ENCODE measurements around the gene MRPL12. TPM values are rescaled to one million over a fixed set of nuclear protein-coding genes. Genes with fewer than 3 reads are reported as not detected.

MRPL12 gene
- total and polyA plus RNA-seq, 2 donors (not counting 1 experiment from before 2014, with no cell fraction given) = 23.8 to 25.6 TPM

DNA sequence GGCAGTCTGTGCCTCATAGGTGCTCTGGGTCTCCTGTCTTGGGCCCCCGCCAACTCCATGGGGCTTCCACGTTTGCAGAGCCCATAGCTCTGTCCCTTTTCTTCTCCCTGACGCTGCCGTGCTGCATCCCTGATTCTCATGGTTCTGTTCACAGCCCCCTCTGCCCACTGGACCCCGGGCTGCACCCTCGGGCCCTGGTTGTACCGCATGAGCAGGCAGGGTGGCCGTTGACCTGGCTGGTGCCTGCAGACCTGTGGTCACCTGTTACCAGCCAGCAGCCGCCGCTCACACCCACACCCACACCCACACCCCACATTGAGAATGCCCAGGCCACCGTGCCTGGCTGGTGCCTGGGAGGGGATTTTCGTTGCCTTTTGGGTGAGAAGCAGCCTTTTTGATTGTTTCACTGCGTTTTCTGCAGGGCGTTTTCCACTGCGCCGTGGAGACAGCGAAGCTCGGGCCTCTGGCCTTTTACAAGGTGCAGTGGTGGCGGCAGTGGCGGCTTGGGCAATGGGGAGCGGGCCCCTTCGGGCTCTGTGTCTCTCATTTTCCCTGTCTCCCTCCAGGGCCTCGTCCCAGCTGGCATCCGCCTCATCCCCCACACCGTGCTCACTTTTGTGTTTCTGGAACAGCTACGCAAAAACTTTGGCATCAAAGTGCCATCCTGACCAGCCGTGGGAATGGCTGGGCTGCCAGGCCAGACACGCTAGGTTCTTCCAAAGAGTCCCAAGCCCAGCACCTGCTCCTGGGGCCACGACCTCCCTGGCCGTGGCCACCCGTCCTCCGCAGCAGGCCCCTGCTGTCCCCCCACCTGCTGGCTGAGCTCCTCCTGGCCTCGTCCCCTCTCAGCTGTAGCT lies 16.5 kb downstream of the MRPL12 start:
- no peak overlapping the region for H3K4me3 ChIP-seq (ENCODE audit: control extremely low read depth in 1 of 5, extremely low read depth in 1 of 5, insufficient read depth in 1 of 5, low read depth in 2 of 5, low read length in 4 of 5)
- no peak overlapping the region for H3K27ac Mint-ChIP-seq
- H4K20me1 ChIP-seq (ENCODE audit: control insufficient read depth, insufficient read depth, low read length, poor library complexity, severe bottlenecking) = no peaks in the 10 kb centered on the region
- no peaks in the 10 kb centered on the region for H3K36me3 ChIP-seq (replicated peaks in 1 of 2; ENCODE audit: control extremely low read depth in 1 of 2, control insufficient read depth in 1 of 2, extremely low read depth in 1 of 2, insufficient read depth in 2 of 2, low read length in 1 of 2)
- DNase-seq (no peak), ATAC-seq (ENCODE audit: low read depth) (no peak)
- no peaks in the 10 kb centered on the region for H3K9me3 ChIP-seq (ENCODE audit: control extremely low read depth in 1 of 3, control insufficient read depth in 2 of 3, insufficient read depth in 1 of 3, low read length in 2 of 3)
- no peaks in the 10 kb centered on the region for H3K79me2 ChIP-seq (ENCODE audit: control insufficient read depth, insufficient read depth, low read length)
- TF ChIP-seq EZH2 (IDR thresholded peaks at IDR 0.05; ENCODE audit: borderline replicate concordance, insufficient read depth, low read depth, low read length, poor library complexity, severe bottlenecking) = no peak
- TF ChIP-seq, protein P1, sequence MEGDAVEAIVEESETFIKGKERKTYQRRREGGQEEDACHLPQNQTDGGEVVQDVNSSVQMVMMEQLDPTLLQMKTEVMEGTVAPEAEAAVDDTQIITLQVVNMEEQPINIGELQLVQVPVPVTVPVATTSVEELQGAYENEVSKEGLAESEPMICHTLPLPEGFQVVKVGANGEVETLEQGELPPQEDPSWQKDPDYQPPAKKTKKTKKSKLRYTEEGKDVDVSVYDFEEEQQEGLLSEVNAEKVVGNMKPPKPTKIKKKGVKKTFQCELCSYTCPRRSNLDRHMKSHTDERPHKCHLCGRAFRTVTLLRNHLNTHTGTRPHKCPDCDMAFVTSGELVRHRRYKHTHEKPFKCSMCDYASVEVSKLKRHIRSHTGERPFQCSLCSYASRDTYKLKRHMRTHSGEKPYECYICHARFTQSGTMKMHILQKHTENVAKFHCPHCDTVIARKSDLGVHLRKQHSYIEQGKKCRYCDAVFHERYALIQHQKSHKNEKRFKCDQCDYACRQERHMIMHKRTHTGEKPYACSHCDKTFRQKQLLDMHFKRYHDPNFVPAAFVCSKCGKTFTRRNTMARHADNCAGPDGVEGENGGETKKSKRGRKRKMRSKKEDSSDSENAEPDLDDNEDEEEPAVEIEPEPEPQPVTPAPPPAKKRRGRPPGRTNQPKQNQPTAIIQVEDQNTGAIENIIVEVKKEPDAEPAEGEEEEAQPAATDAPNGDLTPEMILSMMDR (IDR thresholded peaks at IDR 0.05) = no peak
- H3K4me3 Mint-ChIP-seq = no peak overlapping the region
- no peak overlapping the region for H3K4me2 ChIP-seq (replicated peaks; ENCODE audit: low read depth, low read length, poor library complexity, severe bottlenecking)
- H3K27me3 Mint-ChIP-seq = peaks cover 7% of the 10 kb centered on the region
- no peak overlapping the region for H3K27ac ChIP-seq (ENCODE audit: low read length in 2 of 2)
- no peaks in the 10 kb centered on the region for H3K27me3 ChIP-seq (replicated peaks in 1 of 4; ENCODE audit: control extremely low read depth in 1 of 4, control insufficient read depth in 3 of 4, insufficient read depth in 4 of 4, low read length in 3 of 4)
- no peak overlapping the region for H2AFZ ChIP-seq (ENCODE audit: insufficient read depth, low read depth, low read length, poor library complexity, severe bottlenecking)
- ChIA-PET CTCF (no interaction called here), POLR2A (no interaction called here)
- no peaks in the 10 kb centered on the region for H3K4me1 ChIP-seq (ENCODE audit: control insufficient read depth in 2 of 2, insufficient read depth in 2 of 2, low read length in 2 of 2)
- H3K4me1 Mint-ChIP-seq = no peaks in the 10 kb centered on the region
- H3K9me3 Mint-ChIP-seq (ENCODE audit: insufficient read depth) = no peaks in the 10 kb centered on the region
- WGBS (ENCODE audit: insufficient coverage) = 92% methylated on average over 29 of the region's 33 CpGs
- intact Hi-C loops (cut with micrococcal nuclease) = no loop called here
- no peak overlapping the region for H3K9ac ChIP-seq (ENCODE audit: low read length)

DNA sequence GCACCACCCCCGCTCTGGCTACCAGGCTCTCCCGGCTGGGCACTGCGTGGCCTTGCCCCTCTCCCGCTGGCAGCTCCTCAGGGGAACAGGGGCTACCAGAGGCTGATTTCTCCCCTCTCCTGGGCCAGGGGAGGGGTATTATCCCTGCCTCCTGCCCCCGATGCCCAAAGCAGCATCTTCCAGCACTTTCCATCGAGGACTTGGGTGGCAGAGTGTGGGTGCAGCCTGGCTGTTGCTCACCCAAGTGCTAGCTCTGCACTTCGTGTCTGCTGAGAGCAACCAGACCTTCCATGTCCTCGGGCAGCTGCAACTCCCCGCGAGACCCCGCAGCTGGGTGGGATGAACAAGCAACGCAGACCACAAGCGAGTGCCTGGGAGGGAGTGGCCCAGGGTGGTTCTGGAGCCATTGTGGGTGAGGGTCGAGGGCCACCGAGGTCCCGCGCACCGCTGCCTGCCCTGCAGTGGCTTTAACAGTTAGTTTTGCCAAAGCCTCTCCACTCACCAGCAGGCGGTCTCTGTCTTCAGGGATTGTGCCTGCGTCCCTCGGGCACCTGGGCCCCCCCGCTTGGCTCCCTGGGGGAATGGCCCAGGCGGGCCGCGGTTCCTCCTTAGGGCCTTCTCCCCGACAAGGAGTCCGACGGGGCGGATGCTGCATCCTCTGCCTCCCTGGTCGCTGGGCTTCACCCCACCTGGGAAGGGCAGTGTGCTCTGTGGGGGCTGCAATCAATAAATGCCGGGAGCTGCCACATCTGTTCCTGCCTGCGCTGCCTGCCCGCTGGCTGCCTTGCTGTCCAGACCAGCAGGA lies 17.3 kb downstream of the MRPL12 start:
- Histone ChIP-seq H3K9me3 (ENCODE audit: control extremely low read depth in 1 of 3, control insufficient read depth in 2 of 3, insufficient read depth in 1 of 3, low read length in 2 of 3) (no peaks in the 10 kb centered on the region), H3K4me3 (ENCODE audit: control extremely low read depth in 1 of 5, extremely low read depth in 1 of 5, insufficient read depth in 1 of 5, low read depth in 2 of 5, low read length in 4 of 5) (no peak overlapping the region), H2AFZ (ENCODE audit: insufficient read depth, low read depth, low read length, poor library complexity, severe bottlenecking) (no peak overlapping the region), H3K27me3 (replicated peaks in 1 of 4; ENCODE audit: control extremely low read depth in 1 of 4, control insufficient read depth in 3 of 4, insufficient read depth in 4 of 4, low read length in 3 of 4) (no peaks in the 10 kb centered on the region), H3K4me2 (replicated peaks; ENCODE audit: low read depth, low read length, poor library complexity, severe bottlenecking) (no peak overlapping the region), H4K20me1 (ENCODE audit: control insufficient read depth, insufficient read depth, low read length, poor library complexity, severe bottlenecking) (no peaks in the 10 kb centered on the region), H3K36me3 (replicated peaks in 1 of 2; ENCODE audit: control extremely low read depth in 1 of 2, control insufficient read depth in 1 of 2, extremely low read depth in 1 of 2, insufficient read depth in 2 of 2, low read length in 1 of 2) (no peaks in the 10 kb centered on the region), H3K9ac (ENCODE audit: low read length) (no peak overlapping the region), H3K4me1 (ENCODE audit: control insufficient read depth in 2 of 2, insufficient read depth in 2 of 2, low read length in 2 of 2) (no peaks in the 10 kb centered on the region), H3K79me2 (ENCODE audit: control insufficient read depth, insufficient read depth, low read length) (no peaks in the 10 kb centered on the region), H3K27ac (ENCODE audit: low read length in 2 of 2) (no peak overlapping the region)
- ATAC-seq (ENCODE audit: low read depth) = no peak
- ChIA-PET POLR2A (no interaction called here), CTCF (no interaction called here)
- Mint-ChIP-seq H3K27ac (no peak overlapping the region), H3K27me3 (peaks cover 7% of the 10 kb centered on the region), H3K4me3 (no peak overlapping the region), H3K4me1 (no peaks in the 10 kb centered on the region), H3K9me3 (ENCODE audit: insufficient read depth) (no peaks in the 10 kb centered on the region)
- WGBS (ENCODE audit: insufficient coverage) = 90% methylated on average over 29 of the region's 33 CpGs
- no peak for TF ChIP-seq EZH2 (IDR thresholded peaks at IDR 0.05; ENCODE audit: borderline replicate concordance, insufficient read depth, low read depth, low read length, poor library complexity, severe bottlenecking)
- intact Hi-C loops (cut with micrococcal nuclease) = no loop called here
- DNase-seq = no peak

All from B cell (primary cell).